HCT116 (cell line): ENCODE measurements around the gene PRKN.

Source experiments
- CTCF ChIP-seq, 3 experiments: fragments of 200-600 bp in 1 of 3; sonication (generic) in 1 of 3; IDR thresholded peaks in 2 of 3; conservative IDR thresholded peaks in 1 of 3; 2 replicates each; pipeline ENCODE4 v1.5.1; 2012 to 2017; ENCODE audit warnings: low read depth in 2 of 3, low read length in 2 of 3, antibody characterized with exemption in 1 of 3, borderline replicate concordance in 1 of 3, control low read depth in 1 of 3, mild to moderate bottlenecking in 1 of 3, mixed read lengths in 1 of 3, mixed run types in 1 of 3, moderate library complexity in 1 of 3; ENCODE audit not compliant: insufficient read depth in 1 of 3
- RAD21 ChIP-seq: IDR thresholded peaks from 2 replicates; pipeline ENCODE4 v1.6.1; 2012; ENCODE audit warnings: low read depth, mild to moderate bottlenecking
- SP1 ChIP-seq: IDR thresholded peaks from 2 replicates; pipeline ENCODE4 v1.6.1; 2012; ENCODE audit warnings: low read depth

GRCh38 chr6:161963181-161963580, 764.4 kb downstream of the PRKN start:
- no peak for TF ChIP-seq CTCF (IDR thresholded peaks at IDR 0.05 in 2 of 3, conservative IDR thresholded peaks at IDR 0.05 in 1 of 3; ENCODE audit: borderline replicate concordance in 1 of 3, insufficient read depth in 1 of 3, low read depth in 2 of 3, low read length in 2 of 3)
- no peak for TF ChIP-seq RAD21
- no peak for TF ChIP-seq SP1
